Endodermal cell (in vitro differentiated cells): ENCODE measurements around the gene PLCB4. TPM values are rescaled to one million over a fixed set of nuclear protein-coding genes. Genes with fewer than 3 reads are reported as not detected.

ENCODE experiments used
- DNase-seq: peaks from one replicate; pipeline ENCODE4 v3.0.0-alpha.2; 2017
- H3K27ac ChIP-seq: 2 replicates; pipeline ENCODE4 v1.5.1; 2013; ENCODE audit warnings: mild to moderate bottlenecking, low read depth, low read length, moderate library complexity
- H3K27me3 ChIP-seq: 2 replicates; pipeline ENCODE4 v1.6.1; 2013; ENCODE audit warnings: mild to moderate bottlenecking, low read length, moderate library complexity; ENCODE audit not compliant: insufficient read depth, control insufficient read depth, poor library complexity, severe bottlenecking
- H3K36me3 ChIP-seq: 2 replicates; pipeline ENCODE4 v1.7.0; 2013; ENCODE audit warnings: mild to moderate bottlenecking, low read length, moderate library complexity; ENCODE audit not compliant: control insufficient read depth, insufficient read depth
- H3K4me1 ChIP-seq: one replicate; pipeline ENCODE4 v1.7.0; 2013; ENCODE audit warnings: low read length; ENCODE audit not compliant: control insufficient read depth, insufficient read depth
- H3K4me3 ChIP-seq: 2 replicates; pipeline ENCODE4 v1.5.1; 2013; ENCODE audit warnings: mild to moderate bottlenecking, low read length, moderate library complexity
- H3K9ac ChIP-seq: 2 replicates; pipeline ENCODE4 v1.6.1; 2013; ENCODE audit warnings: mild to moderate bottlenecking, low read length, moderate library complexity; ENCODE audit not compliant: poor library complexity, severe bottlenecking; ENCODE audit errors: extremely low read depth
- H3K9me3 ChIP-seq: 2 replicates; pipeline ENCODE4 v1.6.1; 2013; ENCODE audit warnings: mild to moderate bottlenecking, low read length, moderate library complexity; ENCODE audit not compliant: control insufficient read depth
- H3K27ac Mint-ChIP-seq: 2 replicates; pipeline ENCODE4 v1.8.0; 2020; ENCODE audit warnings: mixed read lengths
- H3K27me3 Mint-ChIP-seq: 2 replicates; pipeline ENCODE4 v1.8.0; 2021; ENCODE audit warnings: mild to moderate bottlenecking, mixed read lengths; ENCODE audit not compliant: insufficient read depth
- H3K36me3 Mint-ChIP-seq: 2 replicates; pipeline ENCODE4 v1.8.0; 2020; ENCODE audit warnings: low read depth, mixed read lengths
- H3K4me1 Mint-ChIP-seq: 2 replicates; pipeline ENCODE4 v1.8.0; 2020; ENCODE audit warnings: mixed read lengths
- H3K4me3 Mint-ChIP-seq: 2 replicates; pipeline ENCODE4 v1.8.0; 2020; ENCODE audit warnings: mild to moderate bottlenecking, moderate library complexity, mixed read lengths
- H3K9me3 Mint-ChIP-seq: 2 replicates; pipeline ENCODE4 v1.8.0; 2020; ENCODE audit warnings: mild to moderate bottlenecking, mixed read lengths
- CTCF ChIP-seq: fragments of 200-600 bp; sonication (generic); conservative IDR thresholded peaks from 2 replicates; pipeline ENCODE4 v1.5.0; 2021; ENCODE audit warnings: antibody characterized with exemption, mild to moderate bottlenecking
- WGBS, 2 experiments: methylation state at CpG; one replicate each; pipeline versions ENCODE4 v1.1.5 to v1.1.7; 2013; ENCODE audit warnings: missing lambda C conversion rate in 2 of 2, mixed read lengths in 1 of 2; ENCODE audit not compliant: insufficient coverage in 1 of 2, insufficient read length in 1 of 2; 5-methylcytosine and 5-hydroxymethylcytosine counted together
- total RNA-seq, 2 donors: library from RNA; stranded (reverse); fragmentation: NEBNext Ultra II Directional in 1 of 2; extraction: Animal tissue kit (Norgen Biotek cat#: 25700) in 1 of 2; gene quantifications; 2 replicates in 1 of 2; 3 replicates in 1 of 2; pipeline ENCODE4 v1.2.1, GENCODE V29; 2021

The PLCB4 gene
- total RNA-seq, 2 donors from 2014 or later, result 14.4 to 14.6 TPM

GRCh38 chr20:9121211-9121610 lies 52.3 kb downstream of the PLCB4 start:
- Histone ChIP-seq H3K4me1 (no peaks in the 10 kb centered on the region), H3K4me3 (no peak overlapping the region), H3K9ac (no peak overlapping the region), H3K27me3 (no peaks in the 10 kb centered on the region), H3K27ac (no peak overlapping the region), H3K36me3 (no peaks in the 10 kb centered on the region), H3K9me3 (no peaks in the 10 kb centered on the region)
- H3K4me3 Mint-ChIP-seq, result no peak overlapping the region
- no peaks in the 10 kb centered on the region for H3K9me3 Mint-ChIP-seq
- no peak overlapping the region for H3K27ac Mint-ChIP-seq
- no peak for DNase-seq
- TF ChIP-seq CTCF, result no peak
- no peaks in the 10 kb centered on the region for H3K4me1 Mint-ChIP-seq
- no peaks in the 10 kb centered on the region for H3K36me3 Mint-ChIP-seq
- H3K27me3 Mint-ChIP-seq, result no peaks in the 10 kb centered on the region
- WGBS, 2 experiments, result 80% methylated on average over 6 of the region's 6 CpGs; no CpG with 5 or more reads in 1 of the 2 experiments

- Mint-ChIP-seq H3K4me1 (no peaks in the 10 kb centered on the region), H3K36me3 (no peaks in the 10 kb centered on the region), H3K4me3 (no peak overlapping the region), H3K27me3 (no peaks in the 10 kb centered on the region), H3K27ac (no peak overlapping the region), H3K9me3 (no peaks in the 10 kb centered on the region)
- no peak for DNase-seq
- Histone ChIP-seq H3K27ac (no peak overlapping the region), H3K27me3 (no peaks in the 10 kb centered on the region), H3K9me3 (no peaks in the 10 kb centered on the region), H3K4me1 (no peaks in the 10 kb centered on the region), H3K9ac (no peak overlapping the region), H3K4me3 (no peak overlapping the region), H3K36me3 (no peaks in the 10 kb centered on the region)
- no peak for TF ChIP-seq CTCF
- WGBS, 2 experiments, result 89% methylated on average over 2 of the region's 2 CpGs; no CpG with 5 or more reads in 1 of the 2 experiments
These were observed 53.7 kb downstream of the PLCB4 start for GRCh38 chr20:9122571-9122970.

- no peak for DNase-seq
- Histone ChIP-seq H3K27me3 (no peaks in the 10 kb centered on the region), H3K9me3 (no peaks in the 10 kb centered on the region), H3K9ac (no peak overlapping the region), H3K27ac (no peak overlapping the region), H3K36me3 (no peaks in the 10 kb centered on the region), H3K4me3 (no peak overlapping the region), H3K4me1 (peaks cover 3% of the 10 kb centered on the region)
- H3K4me1 Mint-ChIP-seq, result peaks cover 9% of the 10 kb centered on the region
- H3K4me3 Mint-ChIP-seq, result no peak overlapping the region
- H3K27ac Mint-ChIP-seq, result no peak overlapping the region
- H3K27me3 Mint-ChIP-seq, result no peaks in the 10 kb centered on the region
- H3K36me3 Mint-ChIP-seq, result no peaks in the 10 kb centered on the region
- TF ChIP-seq CTCF, result no peak
- H3K9me3 Mint-ChIP-seq, result no peaks in the 10 kb centered on the region
These were observed 57.6 kb downstream of the PLCB4 start for GRCh38 chr20:9126527-9126926.
